OCI-LY1 (cell line): ENCODE data around the gene PTTG1.

ENCODE experiments used
- CTCF ChIP-seq: fragments of 200-600 bp; sonication (generic), shearing (Covaris generic); IDR thresholded peaks from 2 replicates; pipeline ENCODE4 v1.5.1; 2017; ENCODE audit warnings: mild to moderate bottlenecking, antibody characterized with exemption, low read length, moderate library complexity, mixed read lengths
- EZH2 ChIP-seq: fragments of 200-600 bp; sonication (generic), shearing (Covaris generic); IDR thresholded peaks from 2 replicates; pipeline ENCODE4 v1.8.0; 2017; ENCODE audit warnings: borderline replicate concordance, mixed run types, mild to moderate bottlenecking, antibody characterized with exemption, low read length, moderate library complexity, mixed read lengths

- TF ChIP-seq CTCF (no peak), EZH2 (no peak)
Measured at GRCh38 chr5:160397492-160397891, 24.2 kb upstream of the PTTG1 start.
